ENCODE data around the gene SEC11A.
"Not testable (repeated sequence)": the region's sequence is repeated elsewhere in the genome, so short reads cannot be mapped to it uniquely, and the experiment has no call there.

Gene SEC11A

GRCh38 chr15:84736375-84736774 lies 20.4 kb upstream of the SEC11A start:
- no peak for DNase-seq

- not testable (repeated sequence) for DNase-seq
Observed at GRCh38 chr15:84735480-84736061, 19.6 kb upstream of the SEC11A start.

GRCh38 chr15:84734794-84735479 lies 19.0 kb upstream of the SEC11A start:
- peak; percentile 42 for DNase-seq

GRCh38 chr15:84731774-84732173 lies 15.8 kb upstream of the SEC11A start:
- no peak for DNase-seq

GRCh38 chr15:84727429-84727828 lies 11.5 kb upstream of the SEC11A start:
- DNase-seq: no peak

GRCh38 chr15:84725001-84725491 lies 9.1 kb upstream of the SEC11A start:
- DNase-seq: no peak

GRCh38 chr15:84722628-84723027 lies 6.7 kb upstream of the SEC11A start:
- DNase-seq: no peak

- DNase-seq: no peak
Observed at GRCh38 chr15:84721371-84721770, 5.4 kb upstream of the SEC11A start.

- no peak for DNase-seq
Observed at GRCh38 chr15:84715441-84716035, 401 bp downstream of the SEC11A start.

GRCh38 chr15:84714821-84715220 lies 1.1 kb downstream of the SEC11A start:
- DNase-seq: no peak

- DNase-seq: no peak
Observed at GRCh38 chr15:84714372-84714771, 1.6 kb downstream of the SEC11A start.

GRCh38 chr15:84703808-84704207 lies 12.1 kb downstream of the SEC11A start:
- no peak for DNase-seq

- DNase-seq: no peak
Observed at GRCh38 chr15:84702961-84703482, 12.9 kb downstream of the SEC11A start.

- no peak for DNase-seq
Observed at GRCh38 chr15:84699538-84700191, 16.3 kb downstream of the SEC11A start.

- DNase-seq: no peak
Observed at GRCh38 chr15:84697236-84697990, 18.5 kb downstream of the SEC11A start.

GRCh38 chr15:84696757-84697156 lies 19.2 kb downstream of the SEC11A start:
- no peak for DNase-seq

GRCh38 chr15:84690342-84690741 lies 25.6 kb downstream of the SEC11A start:
- DNase-seq: no peak

- no peak for DNase-seq
Observed at GRCh38 chr15:84689858-84690257, 26.1 kb downstream of the SEC11A start.

GRCh38 chr15:84686446-84686845 lies 29.5 kb downstream of the SEC11A start:
- DNase-seq: not testable (repeated sequence)

GRCh38 chr15:84685304-84685703 lies 30.6 kb downstream of the SEC11A start:
- no peak for DNase-seq

- DNase-seq: no peak
Observed at GRCh38 chr15:84684092-84684491, 31.8 kb downstream of the SEC11A start.

- no peak for DNase-seq
Observed at GRCh38 chr15:84681831-84682230, 34.1 kb downstream of the SEC11A start.

- no peak for DNase-seq
Observed at GRCh38 chr15:84671211-84671610, 44.7 kb downstream of the SEC11A start.

Data from NCI-H2029 treated with DMSO at 0.1 percent for 48 hours (cell line).